ENCODE measurements around the gene FXYD1. TPM values are rescaled to one million over a fixed set of nuclear protein-coding genes. Genes with fewer than 3 reads are reported as not detected.

The FXYD1 gene
- polyA plus RNA-seq, 1 donor from 2014 or later = 7.1 TPM

DNA sequence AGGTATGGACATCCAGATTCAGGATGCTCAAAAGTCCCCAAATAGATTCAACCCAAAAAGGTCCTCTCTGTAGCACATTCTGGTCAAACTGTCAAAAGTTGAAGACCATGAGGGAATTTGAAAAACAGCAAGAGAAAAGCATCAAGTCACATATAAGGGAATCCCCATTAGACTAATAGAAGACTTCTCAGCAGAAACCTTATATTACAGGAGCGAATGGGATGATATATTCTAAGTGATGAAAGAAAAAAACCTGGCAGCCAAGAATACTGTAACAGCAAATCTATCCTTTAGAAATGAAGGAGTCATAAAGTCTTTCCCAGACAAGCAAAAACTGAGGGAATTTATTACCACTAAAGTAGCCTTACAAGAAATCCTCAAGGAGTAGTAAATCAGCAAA, 45.6 kb downstream of the FXYD1 start:
- H3K36me3 Mint-ChIP-seq = peaks cover 5% of the 10 kb centered on the region
- peaks cover 0 to 4% (median 1%) of the 10 kb centered on the region in 3 donors for H3K4me1 Mint-ChIP-seq
- H3K9me3 Mint-ChIP-seq = peaks cover 2 to 5% (median 4%) of the 10 kb centered on the region in 3 donors
- no peak overlapping the region for H3K4me3 Mint-ChIP-seq
- H3K27ac Mint-ChIP-seq = no peak overlapping the region
- no peaks in the 10 kb centered on the region for H3K27me3 Mint-ChIP-seq

GRCh38 chr19:35184884-35185283, 46.3 kb downstream of the FXYD1 start:
- peaks cover 5% of the 10 kb centered on the region for H3K36me3 Mint-ChIP-seq
- no peak overlapping the region for H3K4me3 Mint-ChIP-seq
- peaks cover 0 to 3% (median under 1%) of the 10 kb centered on the region in 3 donors for H3K4me1 Mint-ChIP-seq
- H3K9me3 Mint-ChIP-seq = peaks cover 2 to 4% (median 4%) of the 10 kb centered on the region in 3 donors
- no peak overlapping the region for H3K27ac Mint-ChIP-seq
- H3K27me3 Mint-ChIP-seq = no peaks in the 10 kb centered on the region

Other genes with a start within 250 kb of the FXYD1 start
- 1.6 TPM for gene ZNF30, start 211.9 kb upstream of the FXYD1 start, polyA plus RNA-seq
- 8.9 TPM for gene ZNF792, start 174.6 kb upstream of the FXYD1 start, polyA plus RNA-seq
- gene GRAMD1A, start 138.5 kb upstream of the FXYD1 start, polyA plus RNA-seq = 18.1 TPM
- gene SCN1B, start 108.4 kb upstream of the FXYD1 start, polyA plus RNA-seq = not detected
- not detected for gene HPN, start 97.1 kb upstream of the FXYD1 start, polyA plus RNA-seq
- gene FXYD3, start 23.0 kb upstream of the FXYD1 start, polyA plus RNA-seq = not detected
- not detected for gene LGI4, start 3.8 kb upstream of the FXYD1 start, polyA plus RNA-seq
- gene FXYD7, start 4.4 kb downstream of the FXYD1 start, polyA plus RNA-seq = 4.2 TPM
- 417 TPM for gene FXYD5, start 15.9 kb downstream of the FXYD1 start, polyA plus RNA-seq
- gene FAM187B, start 89.9 kb downstream of the FXYD1 start, polyA plus RNA-seq = not detected
- 49.1 TPM for gene LSR, start 110.2 kb downstream of the FXYD1 start, polyA plus RNA-seq
- gene USF2, start 130.1 kb downstream of the FXYD1 start, polyA plus RNA-seq = 11.5 TPM
- not detected for gene HAMP, start 143.7 kb downstream of the FXYD1 start, polyA plus RNA-seq
- gene MAG, start 153.3 kb downstream of the FXYD1 start, polyA plus RNA-seq = 0.25 TPM
- 494 TPM for gene CD22, start 190.4 kb downstream of the FXYD1 start, polyA plus RNA-seq
- gene FFAR1, start 209.1 kb downstream of the FXYD1 start, polyA plus RNA-seq = 0.24 TPM
- not detected for gene FFAR3, start 219.6 kb downstream of the FXYD1 start, polyA plus RNA-seq
- gene GPR42, start 232.2 kb downstream of the FXYD1 start, polyA plus RNA-seq = not detected